HEK293 (cell line): ENCODE results near the gene UBTD1.

Source experiments
- CTCF ChIA-PET: fragments of 350-600 bp; formaldehyde crosslinking; extraction: SDS; loops from one replicate; lab custom pipeline; 2021; ENCODE audit warnings: antibody characterized with exemption; lab: Yijun Ruan, JAX
- POLR2A ChIA-PET: fragments of 300-600 bp; formaldehyde crosslinking; extraction: SDS; loops from one replicate; lab custom pipeline; 2020; ENCODE audit warnings: antibody characterized with exemption, inconsistent platforms; lab: Yijun Ruan, JAX
- H3K27ac ChIP-seq: fragments of 200-500 bp; sonication (Bioruptor generic); 2 replicates; pipeline ENCODE4 v1.5.1; 2014; ENCODE audit warnings: low read depth, low read length, control low read depth, inconsistent platforms; ENCODE audit errors: extremely low read depth
- H3K36me3 ChIP-seq, 2 experiments: fragments of 200-500 bp in 1 of 2; sonication (Bioruptor generic) in 1 of 2; 1 replicate in 1 of 2; 2 replicates in 1 of 2; pipeline ENCODE4 v1.5.1; 2014 to 2017; ENCODE audit warnings: inconsistent platforms in 2 of 2, low read length in 2 of 2; ENCODE audit not compliant: control insufficient read depth in 2 of 2, insufficient read depth in 1 of 2
- H3K4me1 ChIP-seq: fragments of 200-500 bp; sonication (Bioruptor generic); 2 replicates; pipeline ENCODE4 v1.5.1; 2014; ENCODE audit warnings: mild to moderate bottlenecking, low read length, inconsistent platforms; ENCODE audit not compliant: control insufficient read depth, insufficient read depth
- H3K4me3 ChIP-seq: 2 replicates; pipeline ENCODE4 v1.5.1; 2011; ENCODE audit warnings: low read depth, mild to moderate bottlenecking, control low read depth, low read length, moderate library complexity
- H3K9me3 ChIP-seq: fragments of 200-500 bp; sonication (Bioruptor generic); 2 replicates; pipeline ENCODE4 v1.5.1; 2014; ENCODE audit warnings: low read depth, low read length, inconsistent platforms; ENCODE audit not compliant: control insufficient read depth, insufficient read depth
- FEZF1 ChIP-seq: fragments of 450-650 bp; formaldehyde crosslinking; IDR thresholded peaks from 2 replicates; pipeline ENCODE4 v1.5.1; 2016; ENCODE audit warnings: missing biosample characterization, missing genetic modification characterization
- HOXD13 ChIP-seq: sonication (generic); formaldehyde crosslinking; IDR thresholded peaks from 2 replicates; pipeline ENCODE4 v1.8.0; 2022; ENCODE audit warnings: missing genetic modification reagents, borderline replicate concordance
- KLF1 ChIP-seq: fragments of 450-650 bp; formaldehyde crosslinking; IDR thresholded peaks from 2 replicates; pipeline ENCODE4 v1.5.1; 2016; ENCODE audit warnings: missing biosample characterization, missing genetic modification characterization
- KLF8 ChIP-seq: fragments of 450-650 bp; formaldehyde crosslinking; IDR thresholded peaks from 2 replicates; pipeline ENCODE4 v1.5.1; 2016; ENCODE audit warnings: missing biosample characterization, missing genetic modification characterization
- OSR2 ChIP-seq: fragments of 450-650 bp; formaldehyde crosslinking; IDR thresholded peaks from 2 replicates; pipeline ENCODE4 v1.5.1; 2016; ENCODE audit warnings: missing biosample characterization, missing genetic modification characterization
- SALL2 ChIP-seq: fragments of 450-650 bp; formaldehyde crosslinking; IDR thresholded peaks from 2 replicates; pipeline ENCODE4 v1.5.0; 2017; ENCODE audit warnings: missing biosample characterization, mild to moderate bottlenecking, missing genetic modification characterization, borderline replicate concordance
- ZNF169 ChIP-seq: fragments of 450-650 bp; formaldehyde crosslinking; IDR thresholded peaks from 2 replicates; pipeline ENCODE4 v1.5.1; 2016; ENCODE audit warnings: missing biosample characterization, missing genetic modification characterization
- ZNF354C ChIP-seq: fragments of 450-650 bp; formaldehyde crosslinking; IDR thresholded peaks from 2 replicates; pipeline ENCODE4 v1.5.1; 2016; ENCODE audit warnings: missing biosample characterization, missing genetic modification characterization, low read depth, borderline replicate concordance
- ZNF48 ChIP-seq: fragments of 450-650 bp; formaldehyde crosslinking; IDR thresholded peaks from 2 replicates; pipeline ENCODE4 v1.5.1; 2016; ENCODE audit warnings: missing biosample characterization, missing genetic modification characterization
- ZNF560 ChIP-seq: fragments of 450-650 bp; formaldehyde crosslinking; IDR thresholded peaks from 2 replicates; pipeline ENCODE4 v1.5.1; 2017; ENCODE audit warnings: missing biosample characterization, missing genetic modification characterization, borderline replicate concordance
- ZNF626 ChIP-seq: fragments of 450-650 bp; sonication (Bioruptor Pico); formaldehyde crosslinking; IDR thresholded peaks from 2 replicates; pipeline ENCODE4 v1.5.1; 2018; ENCODE audit warnings: missing biosample characterization, missing genetic modification characterization, inconsistent platforms
- TF ChIP-seq, protein P1 (sequence below): fragments of 450-650 bp; formaldehyde crosslinking; IDR thresholded peaks from 2 replicates; pipeline ENCODE4 v1.5.1; 2016; ENCODE audit warnings: missing biosample characterization, missing genetic modification characterization
- TF ChIP-seq, protein P2 (sequence below): fragments of 450-650 bp; formaldehyde crosslinking; IDR thresholded peaks from 2 replicates; pipeline ENCODE4 v1.5.1; 2017; ENCODE audit warnings: missing biosample characterization, missing genetic modification characterization
- TF ChIP-seq, protein P3 (sequence below): fragments of 450-650 bp; formaldehyde crosslinking; IDR thresholded peaks from 2 replicates; pipeline ENCODE4 v1.5.1; 2016; ENCODE audit warnings: missing biosample characterization, missing genetic modification characterization, borderline replicate concordance
- TF ChIP-seq, protein P4 (sequence below): fragments of 450-650 bp; formaldehyde crosslinking; IDR thresholded peaks from 2 replicates; pipeline ENCODE4 v1.5.1; 2016; ENCODE audit warnings: missing biosample characterization, missing genetic modification characterization, low read depth

The UBTD1 gene

DNA sequence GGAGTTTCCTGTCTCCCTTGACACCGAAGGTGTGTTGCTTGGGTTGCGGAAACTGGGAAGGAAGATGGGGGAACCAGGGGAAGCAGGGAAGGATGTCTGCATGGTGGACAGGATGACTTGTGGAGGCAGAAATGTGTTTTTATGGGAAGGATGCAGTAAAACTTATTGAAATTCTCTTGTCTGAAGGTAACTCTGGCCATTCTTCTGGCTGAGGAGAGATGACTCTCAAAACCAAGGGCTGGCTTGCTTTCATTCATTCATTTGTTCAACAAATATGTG is 1.5 kb downstream of the UBTD1 start:
- Histone ChIP-seq H3K4me1 (peaks cover 10% of the 10 kb centered on the region), H3K4me3 (no peak overlapping the region), H3K36me3 (0 out of 3 replicates have a peak, but pooled peaks cover 0 to 3% of the 10 kb centered on the region in 2 experiments), H3K9me3 (no peaks in the 10 kb centered on the region), H3K27ac (no peak overlapping the region)
- ChIA-PET CTCF (interaction anchor here (1.2 to 3.1 kb wide), 4 partner anchors 22 to 71 kb away, joined by 3 to 22 read pairs (median 6); no protein-coding TSS in a partner anchor), POLR2A (no interaction called here)
- TF ChIP-seq, protein P1, sequence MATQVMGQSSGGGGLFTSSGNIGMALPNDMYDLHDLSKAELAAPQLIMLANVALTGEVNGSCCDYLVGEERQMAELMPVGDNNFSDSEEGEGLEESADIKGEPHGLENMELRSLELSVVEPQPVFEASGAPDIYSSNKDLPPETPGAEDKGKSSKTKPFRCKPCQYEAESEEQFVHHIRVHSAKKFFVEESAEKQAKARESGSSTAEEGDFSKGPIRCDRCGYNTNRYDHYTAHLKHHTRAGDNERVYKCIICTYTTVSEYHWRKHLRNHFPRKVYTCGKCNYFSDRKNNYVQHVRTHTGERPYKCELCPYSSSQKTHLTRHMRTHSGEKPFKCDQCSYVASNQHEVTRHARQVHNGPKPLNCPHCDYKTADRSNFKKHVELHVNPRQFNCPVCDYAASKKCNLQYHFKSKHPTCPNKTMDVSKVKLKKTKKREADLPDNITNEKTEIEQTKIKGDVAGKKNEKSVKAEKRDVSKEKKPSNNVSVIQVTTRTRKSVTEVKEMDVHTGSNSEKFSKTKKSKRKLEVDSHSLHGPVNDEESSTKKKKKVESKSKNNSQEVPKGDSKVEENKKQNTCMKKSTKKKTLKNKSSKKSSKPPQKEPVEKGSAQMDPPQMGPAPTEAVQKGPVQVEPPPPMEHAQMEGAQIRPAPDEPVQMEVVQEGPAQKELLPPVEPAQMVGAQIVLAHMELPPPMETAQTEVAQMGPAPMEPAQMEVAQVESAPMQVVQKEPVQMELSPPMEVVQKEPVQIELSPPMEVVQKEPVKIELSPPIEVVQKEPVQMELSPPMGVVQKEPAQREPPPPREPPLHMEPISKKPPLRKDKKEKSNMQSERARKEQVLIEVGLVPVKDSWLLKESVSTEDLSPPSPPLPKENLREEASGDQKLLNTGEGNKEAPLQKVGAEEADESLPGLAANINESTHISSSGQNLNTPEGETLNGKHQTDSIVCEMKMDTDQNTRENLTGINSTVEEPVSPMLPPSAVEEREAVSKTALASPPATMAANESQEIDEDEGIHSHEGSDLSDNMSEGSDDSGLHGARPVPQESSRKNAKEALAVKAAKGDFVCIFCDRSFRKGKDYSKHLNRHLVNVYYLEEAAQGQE (tag by site-specific recombination), result no peak
- TF ChIP-seq ZNF626 (no peak), ZNF169 (tag by site-specific recombination) (no peak), SALL2 (tag by site-specific recombination) (no peak), KLF8 (tag by site-specific recombination) (no peak), KLF1 (tag by site-specific recombination) (no peak), ZNF48 (tag by site-specific recombination) (no peak), ZNF354C (tag by site-specific recombination) (no peak), FEZF1 (tag by site-specific recombination) (no peak), ZNF560 (tag by site-specific recombination) (no peak), HOXD13 (CRISPR knock-in tag) (no peak), OSR2 (no peak)
- TF ChIP-seq, protein P2, sequence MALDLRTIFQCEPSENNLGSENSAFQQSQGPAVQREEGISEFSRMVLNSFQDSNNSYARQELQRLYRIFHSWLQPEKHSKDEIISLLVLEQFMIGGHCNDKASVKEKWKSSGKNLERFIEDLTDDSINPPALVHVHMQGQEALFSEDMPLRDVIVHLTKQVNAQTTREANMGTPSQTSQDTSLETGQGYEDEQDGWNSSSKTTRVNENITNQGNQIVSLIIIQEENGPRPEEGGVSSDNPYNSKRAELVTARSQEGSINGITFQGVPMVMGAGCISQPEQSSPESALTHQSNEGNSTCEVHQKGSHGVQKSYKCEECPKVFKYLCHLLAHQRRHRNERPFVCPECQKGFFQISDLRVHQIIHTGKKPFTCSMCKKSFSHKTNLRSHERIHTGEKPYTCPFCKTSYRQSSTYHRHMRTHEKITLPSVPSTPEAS, result no peak
- TF ChIP-seq, protein P3, sequence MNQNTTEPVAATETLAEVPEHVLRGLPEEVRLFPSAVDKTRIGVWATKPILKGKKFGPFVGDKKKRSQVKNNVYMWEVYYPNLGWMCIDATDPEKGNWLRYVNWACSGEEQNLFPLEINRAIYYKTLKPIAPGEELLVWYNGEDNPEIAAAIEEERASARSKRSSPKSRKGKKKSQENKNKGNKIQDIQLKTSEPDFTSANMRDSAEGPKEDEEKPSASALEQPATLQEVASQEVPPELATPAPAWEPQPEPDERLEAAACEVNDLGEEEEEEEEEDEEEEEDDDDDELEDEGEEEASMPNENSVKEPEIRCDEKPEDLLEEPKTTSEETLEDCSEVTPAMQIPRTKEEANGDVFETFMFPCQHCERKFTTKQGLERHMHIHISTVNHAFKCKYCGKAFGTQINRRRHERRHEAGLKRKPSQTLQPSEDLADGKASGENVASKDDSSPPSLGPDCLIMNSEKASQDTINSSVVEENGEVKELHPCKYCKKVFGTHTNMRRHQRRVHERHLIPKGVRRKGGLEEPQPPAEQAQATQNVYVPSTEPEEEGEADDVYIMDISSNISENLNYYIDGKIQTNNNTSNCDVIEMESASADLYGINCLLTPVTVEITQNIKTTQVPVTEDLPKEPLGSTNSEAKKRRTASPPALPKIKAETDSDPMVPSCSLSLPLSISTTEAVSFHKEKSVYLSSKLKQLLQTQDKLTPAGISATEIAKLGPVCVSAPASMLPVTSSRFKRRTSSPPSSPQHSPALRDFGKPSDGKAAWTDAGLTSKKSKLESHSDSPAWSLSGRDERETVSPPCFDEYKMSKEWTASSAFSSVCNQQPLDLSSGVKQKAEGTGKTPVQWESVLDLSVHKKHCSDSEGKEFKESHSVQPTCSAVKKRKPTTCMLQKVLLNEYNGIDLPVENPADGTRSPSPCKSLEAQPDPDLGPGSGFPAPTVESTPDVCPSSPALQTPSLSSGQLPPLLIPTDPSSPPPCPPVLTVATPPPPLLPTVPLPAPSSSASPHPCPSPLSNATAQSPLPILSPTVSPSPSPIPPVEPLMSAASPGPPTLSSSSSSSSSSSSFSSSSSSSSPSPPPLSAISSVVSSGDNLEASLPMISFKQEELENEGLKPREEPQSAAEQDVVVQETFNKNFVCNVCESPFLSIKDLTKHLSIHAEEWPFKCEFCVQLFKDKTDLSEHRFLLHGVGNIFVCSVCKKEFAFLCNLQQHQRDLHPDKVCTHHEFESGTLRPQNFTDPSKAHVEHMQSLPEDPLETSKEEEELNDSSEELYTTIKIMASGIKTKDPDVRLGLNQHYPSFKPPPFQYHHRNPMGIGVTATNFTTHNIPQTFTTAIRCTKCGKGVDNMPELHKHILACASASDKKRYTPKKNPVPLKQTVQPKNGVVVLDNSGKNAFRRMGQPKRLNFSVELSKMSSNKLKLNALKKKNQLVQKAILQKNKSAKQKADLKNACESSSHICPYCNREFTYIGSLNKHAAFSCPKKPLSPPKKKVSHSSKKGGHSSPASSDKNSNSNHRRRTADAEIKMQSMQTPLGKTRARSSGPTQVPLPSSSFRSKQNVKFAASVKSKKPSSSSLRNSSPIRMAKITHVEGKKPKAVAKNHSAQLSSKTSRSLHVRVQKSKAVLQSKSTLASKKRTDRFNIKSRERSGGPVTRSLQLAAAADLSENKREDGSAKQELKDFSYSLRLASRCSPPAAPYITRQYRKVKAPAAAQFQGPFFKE (tag by site-specific recombination), result no peak
- TF ChIP-seq, protein P4, sequence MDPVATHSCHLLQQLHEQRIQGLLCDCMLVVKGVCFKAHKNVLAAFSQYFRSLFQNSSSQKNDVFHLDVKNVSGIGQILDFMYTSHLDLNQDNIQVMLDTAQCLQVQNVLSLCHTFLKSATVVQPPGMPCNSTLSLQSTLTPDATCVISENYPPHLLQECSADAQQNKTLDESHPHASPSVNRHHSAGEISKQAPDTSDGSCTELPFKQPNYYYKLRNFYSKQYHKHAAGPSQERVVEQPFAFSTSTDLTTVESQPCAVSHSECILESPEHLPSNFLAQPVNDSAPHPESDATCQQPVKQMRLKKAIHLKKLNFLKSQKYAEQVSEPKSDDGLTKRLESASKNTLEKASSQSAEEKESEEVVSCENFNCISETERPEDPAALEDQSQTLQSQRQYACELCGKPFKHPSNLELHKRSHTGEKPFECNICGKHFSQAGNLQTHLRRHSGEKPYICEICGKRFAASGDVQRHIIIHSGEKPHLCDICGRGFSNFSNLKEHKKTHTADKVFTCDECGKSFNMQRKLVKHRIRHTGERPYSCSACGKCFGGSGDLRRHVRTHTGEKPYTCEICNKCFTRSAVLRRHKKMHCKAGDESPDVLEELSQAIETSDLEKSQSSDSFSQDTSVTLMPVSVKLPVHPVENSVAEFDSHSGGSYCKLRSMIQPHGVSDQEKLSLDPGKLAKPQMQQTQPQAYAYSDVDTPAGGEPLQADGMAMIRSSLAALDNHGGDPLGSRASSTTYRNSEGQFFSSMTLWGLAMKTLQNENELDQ (tag by site-specific recombination), result no peak
